Inferior parietal cortex (tissue), 1 donor: ENCODE results near the gene CHAD.

Experiments
- DNase-seq: peaks from one replicate; pipeline ENCODE4 v3.0.0-alpha.2; 2016; ENCODE audit errors: extremely low spot score

The CHAD gene

DNA sequence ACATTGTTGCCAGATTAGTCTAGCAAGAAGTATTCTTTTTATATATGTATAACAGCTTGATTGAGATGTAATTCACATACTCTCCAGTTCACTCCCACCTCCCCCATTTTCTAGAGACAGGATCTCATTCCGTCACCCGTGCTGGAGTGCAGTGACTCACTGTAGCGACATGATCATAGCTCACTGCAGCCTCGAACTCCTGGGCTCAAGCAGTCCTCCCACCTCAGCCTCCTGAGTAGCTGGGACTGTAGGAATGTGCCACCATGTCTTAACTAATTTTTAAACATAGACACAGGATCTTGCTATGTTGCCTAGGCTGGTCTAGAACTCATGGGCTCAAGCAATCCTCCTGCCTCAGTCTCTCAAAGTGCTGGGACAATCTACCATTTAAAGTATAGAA lies 6.7 kb upstream of the CHAD start:
- no peak for DNase-seq

DNA sequence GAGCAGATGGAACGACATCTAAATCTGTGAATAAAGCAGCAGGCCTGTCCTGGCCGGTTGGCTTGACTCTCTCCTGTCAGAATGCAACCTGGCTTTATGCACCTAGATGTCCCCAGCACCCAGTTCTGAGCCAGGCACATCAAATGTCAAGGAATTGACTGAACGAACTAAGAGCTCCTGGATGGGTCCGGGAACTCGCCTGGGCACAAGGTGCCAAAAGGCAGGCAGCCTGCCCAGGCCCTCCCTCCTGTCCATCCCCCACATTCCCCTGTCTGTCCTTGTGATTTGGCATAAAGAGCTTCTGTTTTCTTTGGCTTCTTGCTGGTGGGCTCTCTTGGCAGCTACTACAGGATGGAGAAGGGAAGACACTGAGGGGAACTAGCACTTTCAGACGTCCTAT lies 5.8 kb upstream of the CHAD start:
- DNase-seq = no peak

DNA sequence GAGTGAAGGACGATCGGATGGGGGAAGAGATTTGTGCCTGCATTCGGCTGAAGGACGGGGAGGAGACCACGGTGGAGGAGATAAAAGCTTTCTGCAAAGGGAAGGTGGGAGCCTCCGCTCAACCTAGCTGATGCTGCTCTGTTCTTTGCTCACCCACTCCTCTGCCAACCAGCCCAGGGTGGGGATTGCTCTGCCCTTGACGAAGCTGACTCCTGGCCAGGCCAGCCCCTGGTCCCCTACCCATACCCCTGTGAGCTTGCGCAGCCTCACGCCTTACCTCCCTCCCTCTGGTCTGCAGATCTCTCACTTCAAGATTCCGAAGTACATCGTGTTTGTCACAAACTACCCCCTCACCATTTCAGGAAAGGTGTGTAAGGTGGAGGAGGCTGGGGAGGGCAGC lies 5.2 kb upstream of the CHAD start:
- no peak for DNase-seq

DNA sequence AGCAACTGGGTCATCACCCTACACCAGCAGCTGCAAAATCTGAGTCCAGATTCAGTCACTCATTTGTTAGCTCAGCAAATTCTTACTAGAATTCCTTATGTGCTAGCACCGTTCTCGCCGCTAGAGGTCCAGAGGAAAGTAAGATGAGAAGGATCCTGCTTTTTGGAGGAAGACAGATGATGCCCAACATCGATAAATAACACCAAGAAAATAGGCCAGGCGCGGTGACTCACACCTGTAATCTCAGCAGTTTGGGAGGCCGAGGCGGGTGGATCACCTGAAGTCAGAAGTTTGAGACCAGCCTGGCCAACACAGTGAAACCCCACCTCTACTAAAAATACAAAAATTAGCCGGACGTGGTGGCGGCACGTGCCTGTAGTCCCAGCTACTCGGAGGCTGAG lies 4.1 kb upstream of the CHAD start:
- DNase-seq = peak; percentile 34

DNA sequence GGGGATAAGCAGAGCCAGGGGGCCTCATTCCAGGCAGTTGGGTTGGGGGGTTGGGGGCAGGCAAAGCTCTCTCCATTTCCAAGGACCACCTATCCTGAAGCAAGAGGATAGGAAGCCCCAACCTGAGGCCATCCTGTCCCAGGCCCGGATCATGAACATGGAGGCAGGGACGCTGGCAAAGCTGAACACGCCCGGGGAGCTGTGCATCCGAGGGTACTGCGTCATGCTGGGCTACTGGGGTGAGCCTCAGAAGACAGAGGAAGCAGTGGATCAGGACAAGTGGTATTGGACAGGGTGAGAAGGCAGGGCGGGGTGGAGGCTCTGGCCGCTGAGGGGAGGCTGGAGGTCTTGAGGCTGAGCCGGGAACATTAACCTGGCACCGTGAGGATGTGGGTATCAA lies 3.6 kb upstream of the CHAD start:
- no peak for DNase-seq

DNA sequence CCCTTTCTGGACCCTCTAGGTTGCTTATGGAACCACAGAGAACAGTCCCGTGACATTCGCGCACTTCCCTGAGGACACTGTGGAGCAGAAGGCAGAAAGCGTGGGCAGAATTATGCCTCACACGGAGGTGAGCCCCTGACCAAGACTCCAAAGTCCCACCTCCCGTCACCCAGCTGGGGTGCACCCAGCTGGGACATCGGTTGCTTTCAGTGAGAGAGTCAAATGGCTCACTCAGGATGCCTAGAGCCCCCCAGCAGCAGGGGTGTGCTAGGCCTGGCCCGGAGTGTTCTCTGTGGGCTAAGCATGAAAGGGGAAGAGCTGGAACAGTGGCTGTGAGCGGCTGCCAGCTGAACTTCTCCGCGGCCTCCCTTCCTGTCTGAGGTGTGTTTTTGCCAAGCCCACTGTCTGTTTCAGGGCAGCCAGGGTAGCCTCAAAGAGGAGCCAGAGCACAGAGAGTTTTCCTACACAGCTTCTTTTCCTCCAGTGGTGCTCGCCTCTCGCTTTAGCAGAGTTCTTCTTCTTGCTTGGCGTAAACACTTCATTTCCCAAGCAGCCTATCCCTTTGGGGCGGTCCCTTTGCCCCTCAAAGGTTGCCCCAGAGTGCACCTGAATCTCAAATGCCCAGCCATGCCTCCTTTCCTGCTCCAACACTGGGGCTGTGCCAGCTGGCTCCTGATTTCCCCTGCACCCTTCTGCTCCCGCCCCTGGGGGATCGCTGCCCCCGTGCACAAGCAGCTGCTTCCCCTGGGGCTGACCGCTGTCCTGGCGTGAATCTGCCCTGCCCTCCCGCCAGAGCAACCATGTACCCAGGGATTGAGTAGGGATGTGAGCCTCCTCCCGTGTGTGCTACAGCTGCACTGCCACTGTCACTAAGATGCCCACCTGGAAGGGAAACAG lies 2.6 kb upstream of the CHAD start:
- no peak for DNase-seq

DNA sequence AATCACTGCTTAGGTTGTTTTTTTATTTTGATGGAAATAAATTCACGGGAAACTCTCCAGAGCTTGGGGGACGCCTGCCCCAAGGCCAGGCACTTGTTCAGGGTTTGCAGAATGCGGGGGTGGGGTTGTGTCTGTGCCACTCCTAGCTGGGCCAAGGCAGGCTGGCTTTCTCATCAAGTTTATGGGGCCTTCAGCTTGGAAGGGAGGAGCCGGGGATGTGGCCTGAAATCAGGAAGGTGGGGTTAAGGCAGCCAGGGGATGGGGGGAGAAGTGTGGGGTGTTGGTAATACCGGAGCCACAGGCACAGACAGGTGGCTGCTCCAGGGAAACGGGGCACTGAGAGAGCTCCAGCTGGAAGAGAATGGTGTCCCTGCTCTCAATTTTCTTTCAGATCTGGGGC lies 1.7 kb upstream of the CHAD start:
- no peak for DNase-seq

DNA sequence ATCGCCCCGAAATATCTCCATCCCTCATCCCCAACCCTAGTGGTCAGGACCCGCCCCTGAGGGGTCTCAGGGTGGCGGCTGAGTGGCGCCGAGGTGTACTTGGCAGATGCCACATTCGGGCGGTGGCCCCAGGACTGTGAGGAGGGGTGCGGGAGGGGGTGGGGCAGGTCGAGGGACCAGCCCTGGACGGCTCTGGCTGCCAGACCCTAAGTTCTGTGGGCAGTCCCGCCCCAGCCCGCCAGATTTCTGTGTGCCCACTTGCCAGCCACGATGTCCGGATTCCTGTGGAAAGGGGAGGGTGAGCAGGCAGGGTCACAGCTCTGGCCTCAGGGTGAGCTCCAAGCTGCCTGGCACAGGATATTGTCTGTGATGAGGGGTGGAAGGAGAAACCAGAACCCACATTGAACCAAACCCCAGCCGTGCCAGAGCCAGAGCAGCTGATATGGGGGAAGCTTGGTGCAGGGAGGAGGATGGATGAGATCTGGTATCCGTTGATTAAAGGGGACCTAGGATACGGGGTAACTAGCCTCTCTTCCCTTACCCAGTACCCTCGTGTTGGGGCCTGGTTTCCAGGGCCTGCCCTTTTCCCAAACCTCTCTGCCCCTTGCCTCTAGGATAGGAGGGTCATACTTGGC lies 1.1 kb upstream of the CHAD start:
- DNase-seq = no peak

DNA sequence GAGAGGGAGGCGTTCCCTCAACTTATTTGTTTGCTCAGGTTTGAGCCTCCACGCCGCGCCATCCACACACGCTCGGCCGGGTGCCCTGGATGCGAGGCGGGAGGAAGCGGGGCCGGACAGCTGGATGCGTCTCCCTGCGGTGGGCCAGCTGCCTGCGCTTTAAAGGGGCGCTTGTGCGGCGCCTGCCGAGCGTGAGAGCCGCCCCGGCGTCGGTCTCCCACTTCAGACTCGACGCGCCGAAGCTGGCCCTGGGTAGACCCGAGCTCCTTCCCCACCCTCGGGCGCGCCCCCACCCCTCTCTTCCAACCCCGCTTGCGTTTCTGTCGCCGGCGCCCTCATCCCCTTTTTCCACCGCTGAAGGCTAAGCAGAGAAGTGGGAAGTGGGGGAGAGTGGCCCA lies 527 bp upstream of the CHAD start:
- DNase-seq = no peak

DNA sequence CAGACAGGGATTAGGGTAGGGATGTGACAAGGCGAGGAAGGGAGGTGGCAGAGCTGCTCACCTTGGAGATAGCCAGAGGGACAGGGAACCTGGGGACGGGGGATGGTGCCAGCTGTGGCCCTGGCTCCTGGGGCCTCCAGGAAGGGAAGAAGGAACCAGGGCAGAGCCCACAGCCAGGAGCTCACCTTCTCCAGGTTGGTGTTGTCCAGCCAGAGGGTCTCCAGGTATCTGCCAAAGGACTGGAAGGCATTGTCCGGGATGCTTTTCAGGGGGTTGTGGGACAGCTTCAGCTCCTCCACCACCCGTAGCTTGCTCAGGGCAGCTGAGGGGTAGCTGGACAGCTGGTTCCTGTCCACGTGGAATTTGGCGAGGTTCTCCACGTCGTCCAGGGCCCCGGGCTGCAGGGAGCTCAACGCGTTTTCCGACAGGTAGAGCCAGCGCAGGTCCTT lies 801 bp downstream of the CHAD start:
- DNase-seq = no peak

DNA sequence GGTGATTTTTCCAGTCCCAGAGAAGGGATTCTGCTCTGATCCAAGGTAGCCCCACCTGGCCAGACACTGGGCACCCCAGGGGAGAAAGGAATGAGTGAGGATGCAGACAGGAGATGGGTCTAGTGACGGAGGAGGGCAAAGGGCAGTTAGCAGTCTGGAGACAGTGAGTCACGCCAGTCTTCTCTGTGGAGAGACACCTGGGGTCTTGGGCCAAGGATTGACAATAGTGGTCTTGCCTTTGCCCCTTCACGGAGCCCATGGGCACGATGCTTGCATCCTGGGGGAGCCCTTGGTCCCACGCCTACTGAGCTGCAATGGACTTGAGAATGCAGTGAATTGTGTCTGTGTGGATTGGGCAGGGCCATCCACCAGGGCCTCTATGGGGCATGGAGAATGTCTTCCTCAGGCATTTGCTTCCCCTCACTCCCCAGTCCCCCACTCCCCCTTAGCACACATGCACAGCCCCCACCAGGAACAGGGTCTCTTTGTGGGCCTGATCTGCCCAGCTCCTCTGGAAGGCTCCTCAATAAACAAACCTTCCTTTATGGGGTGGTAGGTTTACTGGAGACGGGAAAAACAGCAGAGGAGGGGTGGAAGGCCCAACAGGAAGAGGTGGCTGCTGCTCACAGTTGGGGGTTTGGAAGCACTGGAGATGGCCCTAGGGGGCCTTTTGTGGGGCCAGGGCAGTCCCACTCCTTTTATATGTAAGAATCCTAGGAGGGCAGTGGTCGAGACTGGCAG lies 1.4 kb downstream of the CHAD start:
- DNase-seq = no peak

DNA sequence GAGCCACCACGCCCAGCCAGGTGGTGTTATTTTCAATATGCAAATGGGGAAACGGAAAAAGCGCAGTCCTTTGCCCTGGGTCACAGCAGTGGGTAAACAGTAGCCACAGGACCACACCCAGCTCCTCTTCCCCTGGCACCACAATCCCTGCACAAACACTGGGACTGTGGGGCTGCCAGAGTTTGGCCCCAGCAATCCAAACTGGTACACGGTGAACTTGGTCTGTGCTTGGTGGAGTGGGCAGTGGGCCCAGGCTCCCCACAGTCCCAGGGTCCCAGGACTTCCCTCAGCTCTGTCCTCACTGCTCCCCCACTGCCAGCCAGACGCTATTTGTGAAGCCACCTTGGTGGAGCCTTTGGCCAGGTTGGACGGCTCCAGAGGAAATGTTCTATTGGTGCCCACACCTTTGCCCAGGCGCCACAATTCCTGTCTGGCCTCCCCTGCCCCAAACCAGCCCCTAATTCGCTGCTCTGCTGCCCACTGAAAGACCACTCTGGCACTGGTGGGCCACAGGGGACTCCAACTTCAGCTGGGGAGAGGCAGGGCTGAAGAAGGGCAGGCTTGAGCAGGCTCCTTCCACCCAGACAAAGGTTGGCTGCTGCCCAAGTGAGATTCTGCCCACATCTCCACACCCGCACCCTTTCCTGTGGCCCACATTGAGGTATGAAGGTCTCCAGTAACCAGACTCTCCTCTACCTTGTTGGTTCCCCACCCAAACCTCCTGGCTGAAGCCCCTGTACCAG lies 2.1 kb downstream of the CHAD start:
- DNase-seq = no peak

DNA sequence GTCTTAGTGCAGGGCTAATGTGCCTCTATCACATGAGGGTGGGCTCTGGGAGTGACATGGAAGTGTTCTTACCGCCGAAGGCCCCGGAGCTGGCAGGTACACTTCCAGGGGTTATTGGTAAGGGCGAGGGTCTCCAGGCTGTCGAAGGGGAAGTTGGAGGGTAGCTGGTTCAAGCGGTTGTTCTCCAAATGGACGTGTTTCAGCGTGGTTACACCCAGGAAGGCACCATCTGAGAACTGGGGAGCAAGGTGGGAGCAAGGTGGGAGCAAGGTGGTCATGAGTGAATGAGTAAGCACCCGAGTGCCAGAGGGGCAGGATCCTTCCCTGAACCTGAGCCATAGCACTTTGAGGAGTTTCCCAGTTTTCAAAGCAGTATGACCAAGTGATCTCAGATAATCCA lies 3.0 kb downstream of the CHAD start:
- no peak for DNase-seq

DNA sequence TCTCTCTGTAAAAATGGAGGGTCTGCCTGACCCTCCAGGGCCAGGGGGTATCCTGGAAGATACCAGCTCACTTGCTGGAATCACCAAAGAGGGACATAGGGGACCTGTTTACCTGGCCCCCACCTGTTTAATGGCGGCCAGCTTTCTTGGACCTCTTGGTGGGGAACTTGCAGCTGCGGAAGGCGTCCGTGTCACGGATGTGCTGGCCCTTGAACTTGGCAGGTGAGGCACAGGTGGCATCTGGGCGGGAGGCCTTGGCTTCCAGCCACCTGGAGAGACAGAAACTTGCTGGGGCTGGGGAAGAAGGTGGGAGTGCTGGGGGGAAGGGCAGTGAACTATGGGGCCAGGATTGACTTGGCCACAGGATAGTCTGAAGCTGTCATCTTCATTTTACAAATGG lies 3.5 kb downstream of the CHAD start:
- no peak for DNase-seq

DNA sequence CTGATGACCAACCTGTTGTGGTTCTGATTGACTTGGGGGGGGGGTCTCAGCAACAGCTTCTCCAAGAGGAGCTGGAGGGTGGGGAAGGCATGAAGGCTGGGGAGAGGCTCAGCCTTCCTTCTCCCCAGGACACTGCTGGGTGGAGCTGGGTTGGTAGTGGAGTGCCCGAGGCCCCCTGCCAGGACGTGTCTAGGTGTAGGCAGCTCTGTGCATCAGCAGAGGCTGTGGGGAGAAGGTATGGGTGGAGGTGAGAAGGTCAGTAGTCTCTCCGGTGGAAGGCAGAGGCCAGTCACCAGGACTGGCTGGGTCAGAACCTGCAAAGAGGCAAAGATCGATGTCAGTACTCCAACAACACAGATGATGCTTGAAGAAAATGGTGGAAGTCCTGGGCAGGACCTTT lies 3.9 kb downstream of the CHAD start:
- no peak for DNase-seq

DNA sequence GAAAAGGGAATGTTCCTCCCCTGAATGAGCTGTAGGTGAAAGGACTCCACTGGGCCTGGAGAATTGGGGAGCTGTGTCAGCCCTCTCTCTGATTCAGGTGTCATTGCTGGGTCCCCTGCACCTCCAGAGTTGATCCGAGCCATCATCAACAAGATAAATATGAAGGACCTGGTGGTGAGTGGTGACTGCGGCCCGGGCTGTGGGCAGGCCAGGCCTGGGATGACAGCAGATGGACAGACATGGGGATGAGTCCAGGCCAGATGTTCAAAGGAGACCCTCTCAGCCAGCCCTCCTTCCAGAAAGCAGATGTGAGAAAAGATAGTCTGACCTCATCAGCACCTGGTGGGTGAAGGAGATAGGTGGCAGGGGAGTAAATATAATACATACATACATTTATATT lies 4.6 kb downstream of the CHAD start:
- no peak for DNase-seq

DNA sequence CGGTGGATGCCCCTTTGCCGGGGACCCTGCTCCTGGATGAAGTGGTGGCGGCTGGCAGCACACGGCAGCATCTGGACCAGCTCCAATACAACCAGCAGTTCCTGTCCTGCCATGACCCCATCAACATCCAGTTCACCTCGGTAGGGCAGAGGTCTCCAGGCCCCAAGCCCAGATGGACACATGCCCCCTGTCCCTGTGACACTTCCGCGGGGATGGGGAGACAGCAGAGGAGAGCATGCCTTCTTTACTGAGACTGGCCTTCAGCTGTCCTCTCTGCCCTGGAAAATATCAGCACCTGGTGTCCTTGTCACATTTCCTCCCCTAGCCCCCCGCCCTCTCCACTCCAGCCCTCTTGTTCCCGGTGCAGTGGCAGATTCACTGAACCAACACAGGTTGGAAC lies 6.2 kb downstream of the CHAD start:
- no peak for DNase-seq

DNA sequence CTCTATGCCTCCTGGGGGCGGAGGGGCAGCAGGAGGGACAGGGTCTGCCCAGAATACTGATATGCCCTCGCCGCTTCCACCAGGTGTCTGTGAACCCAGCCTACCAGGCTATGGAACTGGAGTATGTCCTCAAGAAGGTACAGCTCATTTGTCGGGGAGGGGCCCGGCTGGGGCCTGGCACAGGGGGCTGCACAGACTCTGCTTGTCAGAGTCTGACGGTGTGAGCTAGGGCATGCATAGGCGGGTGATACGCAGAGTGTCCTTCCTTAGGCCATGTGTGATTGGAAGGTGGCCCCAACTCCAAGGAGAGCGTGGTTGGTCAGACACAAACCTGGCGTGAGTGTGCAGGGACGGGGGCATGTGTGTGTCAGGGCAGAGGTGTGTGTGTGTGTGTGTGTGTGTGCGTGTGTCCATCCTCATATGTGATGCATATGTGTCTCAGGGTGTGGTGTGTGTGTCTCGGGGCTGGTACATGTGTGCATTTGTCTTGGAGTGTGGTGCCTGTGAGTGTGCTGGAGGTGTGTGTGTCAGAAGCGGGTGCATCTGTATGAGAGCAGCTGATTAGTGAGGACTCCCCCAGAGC lies 7.0 kb downstream of the CHAD start:
- no peak for DNase-seq

DNA sequence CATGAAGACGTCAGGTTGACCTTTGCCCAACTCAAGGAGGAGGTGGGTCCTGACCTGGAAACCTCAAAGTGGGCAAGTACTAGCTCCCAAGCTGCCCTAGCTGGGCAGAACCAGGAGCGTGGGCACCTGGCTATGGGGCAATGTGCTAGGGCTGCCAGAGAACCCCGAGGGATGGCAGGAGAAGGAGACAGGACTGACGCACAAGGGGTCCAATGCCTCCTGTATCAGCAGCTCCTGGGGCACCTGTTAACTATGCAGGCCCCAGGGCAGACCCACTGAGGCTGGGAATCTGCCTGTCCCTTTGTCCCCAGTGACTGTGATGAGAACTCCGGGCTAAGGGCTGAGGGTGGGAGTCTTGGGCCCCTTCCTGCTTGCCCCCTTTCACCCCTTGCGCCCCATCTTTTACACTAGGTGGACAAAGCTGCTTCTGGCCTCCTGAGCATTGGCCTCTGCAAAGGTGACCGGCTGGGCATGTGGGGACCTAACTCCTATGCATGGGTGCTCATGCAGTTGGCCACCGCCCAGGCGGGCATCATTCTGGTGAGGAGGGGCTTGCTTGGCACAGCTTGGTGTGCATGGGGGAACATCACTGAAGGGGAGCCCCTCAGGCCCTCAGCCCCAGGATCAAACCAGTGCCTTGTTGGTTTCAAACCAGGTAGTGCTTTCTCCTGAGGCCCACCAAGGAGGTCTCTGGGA lies 7.7 kb downstream of the CHAD start:
- no peak for DNase-seq

DNA sequence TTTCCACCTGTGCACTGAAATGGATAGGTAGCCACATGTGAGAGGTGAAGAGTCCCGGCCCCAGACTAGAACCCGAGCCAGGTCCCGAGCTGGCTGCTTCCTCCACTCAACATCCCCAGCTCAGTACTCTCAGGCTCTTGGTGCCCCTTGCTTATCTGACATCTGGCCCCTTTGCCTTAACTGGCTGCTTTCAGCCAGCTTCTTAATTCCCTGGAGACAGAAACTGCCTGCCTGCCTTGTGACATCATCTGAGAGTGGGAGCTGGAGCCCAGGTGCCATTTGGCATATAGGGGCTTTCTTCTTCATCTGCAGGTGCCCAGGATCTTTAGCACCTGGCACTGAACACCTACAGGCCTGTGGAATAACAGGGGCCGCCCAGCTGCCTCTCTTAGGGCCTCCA lies 8.9 kb downstream of the CHAD start:
- DNase-seq = no peak
